GM23338 (cell line): Measurements from ENCODE around the gene STIL. TPM values are rescaled to one million over a fixed set of nuclear protein-coding genes. Genes with fewer than 3 reads are reported as not detected.

Experiments
- ATAC-seq: fragments of 200-7000 bp; cut with Tn5 transposase; 3 replicates; pipeline ENCODE4 v1.9.1; 2020
- DNase-seq: peaks from one replicate; pipeline ENCODE4 v3.0.0-alpha.2; 2015; ENCODE audit warnings: low spot score
- H2AFZ ChIP-seq: fragments of 200-600 bp; sonication (generic); 2 replicates; pipeline ENCODE4 v1.8.0; 2016; ENCODE audit warnings: antibody characterized with exemption, mild to moderate bottlenecking, moderate library complexity
- H3F3A ChIP-seq: fragments of 200-600 bp; sonication (generic); replicated peaks from 2 replicates; pipeline ENCODE4 v1.8.0; 2017; ENCODE audit warnings: antibody characterized with exemption, mixed run types, low read depth
- H3K27ac ChIP-seq: fragments of 200-600 bp; sonication (generic); 2 replicates; pipeline ENCODE4 v1.6.1; 2016; ENCODE audit warnings: low read depth
- H3K27me3 ChIP-seq: fragments of 200-600 bp; sonication (generic); 2 replicates; pipeline ENCODE4 v1.8.0; 2016; ENCODE audit warnings: mild to moderate bottlenecking, mixed run types, moderate library complexity; ENCODE audit not compliant: insufficient read depth
- H3K36me3 ChIP-seq: fragments of 200-600 bp; sonication (generic); 2 replicates; pipeline ENCODE4 v1.8.0; 2016; ENCODE audit warnings: mild to moderate bottlenecking; ENCODE audit not compliant: insufficient read depth
- H3K4me1 ChIP-seq: fragments of 200-600 bp; sonication (generic); 2 replicates; pipeline ENCODE4 v1.8.0; 2016; ENCODE audit warnings: mild to moderate bottlenecking, moderate library complexity; ENCODE audit not compliant: insufficient read depth
- H3K4me2 ChIP-seq: fragments of 200-600 bp; sonication (generic); 2 replicates; pipeline ENCODE4 v1.7.1; 2017; ENCODE audit warnings: mixed run types
- H3K4me3 ChIP-seq: fragments of 200-600 bp; sonication (generic); 2 replicates; pipeline ENCODE4 v1.6.1; 2016; ENCODE audit warnings: mixed run types
- H3K79me2 ChIP-seq: fragments of 200-600 bp; sonication (generic); replicated peaks from 2 replicates; pipeline ENCODE4 v1.8.0; 2017; ENCODE audit warnings: mild to moderate bottlenecking; ENCODE audit not compliant: insufficient read depth
- H3K9me2 ChIP-seq: fragments of 200-600 bp; sonication (generic); 2 replicates; pipeline ENCODE4 v1.8.0; 2017; ENCODE audit not compliant: insufficient read depth
- H4K20me1 ChIP-seq: fragments of 200-600 bp; sonication (generic); replicated peaks from 2 replicates; pipeline ENCODE4 v1.8.0; 2017; ENCODE audit warnings: mild to moderate bottlenecking; ENCODE audit not compliant: insufficient read depth
- H3K27ac Mint-ChIP-seq: 2 replicates; pipeline ENCODE4 v1.8.0; 2020; ENCODE audit warnings: inconsistent platforms, mild to moderate bottlenecking, moderate library complexity, mixed read lengths
- H3K27me3 Mint-ChIP-seq: 3 replicates; pipeline ENCODE4 v1.8.0; 2022; ENCODE audit warnings: low read depth, mild to moderate bottlenecking, moderate library complexity, mixed read lengths, inconsistent platforms; ENCODE audit not compliant: insufficient read depth, poor library complexity
- H3K36me3 Mint-ChIP-seq: 3 replicates; pipeline ENCODE4 v1.8.0; 2021; ENCODE audit warnings: low read depth, mild to moderate bottlenecking, inconsistent platforms, moderate library complexity, mixed read lengths
- H3K4me1 Mint-ChIP-seq: 3 replicates; pipeline ENCODE4 v1.8.0; 2020; ENCODE audit warnings: mild to moderate bottlenecking, inconsistent platforms, mixed read lengths
- H3K4me3 Mint-ChIP-seq: 3 replicates; pipeline ENCODE4 v1.8.0; 2021; ENCODE audit warnings: moderate library complexity, mild to moderate bottlenecking, inconsistent platforms, mixed read lengths
- H3K9me3 Mint-ChIP-seq: 3 replicates; pipeline ENCODE4 v1.8.0; 2020; ENCODE audit warnings: moderate library complexity, mild to moderate bottlenecking, inconsistent platforms, mixed read lengths
- CREB1 ChIP-seq: fragments of 250-450 bp; sonication (Bioruptor Pico); IDR thresholded peaks from 2 replicates; pipeline ENCODE4 v1.5.0; 2020; ENCODE audit warnings: low read depth, mild to moderate bottlenecking, moderate library complexity
- ETS1 ChIP-seq: IDR thresholded peaks from 2 replicates; pipeline ENCODE4 v1.6.1; 2016; ENCODE audit warnings: antibody characterized with exemption
- EZH2 ChIP-seq: fragments of 200-600 bp; sonication (generic); IDR thresholded peaks from one replicate; pipeline ENCODE4 v1.8.0; 2017; ENCODE audit warnings: antibody characterized with exemption, mild to moderate bottlenecking, low read depth; ENCODE audit not compliant: unreplicated experiment
- EZH2phosphoT487 ChIP-seq: fragments of 200-600 bp; sonication (generic); IDR thresholded peaks from one replicate; pipeline ENCODE4 v1.8.1; 2018; ENCODE audit warnings: antibody characterized with exemption; ENCODE audit not compliant: unreplicated experiment
- JUNB ChIP-seq: IDR thresholded peaks from one replicate; pipeline ENCODE4 v1.6.1; 2016; ENCODE audit warnings: antibody characterized with exemption; ENCODE audit not compliant: unreplicated experiment
- NANOG ChIP-seq: IDR thresholded peaks from 2 replicates; pipeline ENCODE4 v1.6.1; 2016; ENCODE audit warnings: antibody characterized with exemption, borderline replicate concordance
- POLR2AphosphoS5 ChIP-seq: IDR thresholded peaks from 2 replicates; pipeline ENCODE4 v1.6.1; 2016; ENCODE audit warnings: antibody characterized with exemption, low read depth
- REST ChIP-seq: IDR thresholded peaks from one replicate; pipeline ENCODE4 v1.6.1; 2018; ENCODE audit warnings: antibody characterized with exemption; ENCODE audit not compliant: unreplicated experiment
- STAT1 ChIP-seq: IDR thresholded peaks from one replicate; pipeline ENCODE4 v1.6.1; 2016; ENCODE audit warnings: antibody characterized with exemption; ENCODE audit not compliant: unreplicated experiment
- ZNF114 ChIP-seq: fragments of 250-450 bp; sonication (Bioruptor Pico); IDR thresholded peaks from 2 replicates; pipeline ENCODE4 v1.5.0; 2020; ENCODE audit warnings: mild to moderate bottlenecking, moderate library complexity
- ZNF331 ChIP-seq: fragments of 250-450 bp; sonication (Bioruptor Pico); IDR thresholded peaks from 2 replicates; pipeline ENCODE4 v1.5.0; 2020; ENCODE audit warnings: low read depth, mild to moderate bottlenecking, moderate library complexity
- polyA plus RNA-seq: library from polyadenylated mRNA; unstranded; fragments of >200 nt; fragmentation: Nextera tagmentation; extraction: Ambion mirVana; gene quantifications from 2 replicates; pipeline ENCODE4 v1.2.1, GENCODE V29; 2016
- total RNA-seq: library from RNA; depleted of rRNA; stranded (reverse); fragments of >200 nt; shearing (Covaris generic); gene quantifications from 2 replicates; pipeline ENCODE4 v1.2.3, GENCODE V29; 2014
- TF ChIP-seq, protein P1 (sequence below), 2 experiments: fragments of 200-600 bp in 1 of 2; sonication (generic) in 1 of 2; conservative IDR thresholded peaks; 2 replicates each; pipeline versions ENCODE4 v1.5.1 to v1.6.1; 2016 to 2017; ENCODE audit warnings: antibody characterized with exemption in 2 of 2, low read depth in 2 of 2, mild to moderate bottlenecking in 2 of 2, moderate library complexity in 1 of 2

Gene STIL
- total and polyA plus RNA-seq, 2 experiments from 2014 or later = 15.6 to 38.2 TPM

DNA sequence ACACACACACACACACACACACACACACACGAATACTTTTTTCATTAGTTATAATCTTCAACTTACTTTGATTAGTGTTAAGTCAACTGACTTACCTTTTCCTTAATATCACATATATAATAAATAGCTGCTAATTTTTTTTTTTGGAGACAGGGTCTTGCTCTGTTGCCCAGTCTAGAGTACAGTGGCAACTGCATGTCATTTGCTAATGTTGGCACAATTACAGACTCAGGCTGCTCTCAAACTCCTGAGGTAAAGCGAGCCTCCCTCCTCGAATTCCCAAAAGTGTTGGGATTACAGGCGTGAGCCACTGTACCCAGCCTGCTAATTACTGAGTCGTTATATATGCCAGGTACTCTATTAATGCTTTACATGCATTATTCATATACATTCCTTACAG lies 61.2 kb downstream of the STIL start:
- H3K4me3 Mint-ChIP-seq = no peak overlapping the region
- no peaks in the 10 kb centered on the region for H3K4me1 Mint-ChIP-seq
- TF ChIP-seq NANOG = no peak
- TF ChIP-seq REST = no peak
- TF ChIP-seq POLR2AphosphoS5 = no peak
- no peak for TF ChIP-seq ZNF331
- no peak for TF ChIP-seq ETS1
- Histone ChIP-seq H3K4me2 (no peak overlapping the region), H3K4me3 (no peak overlapping the region), H4K20me1 (peaks cover 18% of the 10 kb centered on the region), H3K9me2 (no peaks in the 10 kb centered on the region), H3F3A (no peaks in the 10 kb centered on the region), H2AFZ (no peak overlapping the region), H3K27ac (no peak overlapping the region), H3K4me1 (no peaks in the 10 kb centered on the region), H3K27me3 (no peaks in the 10 kb centered on the region), H3K36me3 (peaks cover 29% of the 10 kb centered on the region; the same call in 1 of the 2 replicates), H3K79me2 (no peaks in the 10 kb centered on the region)
- H3K9me3 Mint-ChIP-seq = no peaks in the 10 kb centered on the region
- no peak for DNase-seq
- no peak overlapping the region for H3K27ac Mint-ChIP-seq
- H3K27me3 Mint-ChIP-seq = no peaks in the 10 kb centered on the region
- ATAC-seq = no peak
- peaks cover 31% of the 10 kb centered on the region for H3K36me3 Mint-ChIP-seq

DNA sequence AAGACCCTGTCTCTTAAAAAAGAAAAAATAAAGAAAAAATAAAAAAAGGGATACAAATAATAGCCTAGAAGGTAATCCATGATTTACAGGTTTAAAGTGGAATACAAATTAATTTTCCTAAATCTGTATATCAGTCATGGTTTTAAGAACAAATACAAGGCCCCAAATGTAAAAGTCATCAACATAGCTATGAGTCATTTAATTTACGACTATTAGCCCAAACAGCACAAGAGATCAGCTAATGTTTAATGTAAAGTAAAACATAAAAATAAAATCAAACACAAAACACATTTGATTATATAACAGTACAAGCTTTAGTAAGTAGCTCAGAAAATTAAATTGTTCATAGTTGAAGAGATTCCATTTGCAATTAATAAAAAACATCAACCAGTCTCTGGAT lies 61.6 kb downstream of the STIL start:
- ATAC-seq = no peak
- H3K4me2 ChIP-seq = no peak overlapping the region
- DNase-seq = no peak
- Mint-ChIP-seq H3K9me3 (no peaks in the 10 kb centered on the region), H3K27ac (no peak overlapping the region), H3K27me3 (no peaks in the 10 kb centered on the region), H3K4me3 (no peak overlapping the region), H3K4me1 (no peaks in the 10 kb centered on the region), H3K36me3 (peaks cover 29% of the 10 kb centered on the region)
- H3K4me3 ChIP-seq = no peak overlapping the region
- no peaks in the 10 kb centered on the region for H3K79me2 ChIP-seq
- H3K4me1 ChIP-seq = no peaks in the 10 kb centered on the region
- peaks cover 15% of the 10 kb centered on the region; the same call in 1 of the 2 replicates for H4K20me1 ChIP-seq
- H3F3A ChIP-seq = no peaks in the 10 kb centered on the region
- H3K9me2 ChIP-seq = no peaks in the 10 kb centered on the region
- no peak overlapping the region for H3K27ac ChIP-seq
- no peaks in the 10 kb centered on the region for H3K27me3 ChIP-seq
- peaks cover 29% of the 10 kb centered on the region; the same call in 1 of the 2 replicates for H3K36me3 ChIP-seq
- no peak overlapping the region for H2AFZ ChIP-seq
- TF ChIP-seq POLR2AphosphoS5 (no peak), ZNF331 (no peak), ZNF114 (CRISPR knock-in tag) (no peak), EZH2 (no peak), ETS1 (no peak), CREB1 (CRISPR knock-in tag) (no peak), JUNB (no peak), STAT1 (no peak), NANOG (no peak), EZH2phosphoT487 (no peak)
- TF ChIP-seq, protein P1, sequence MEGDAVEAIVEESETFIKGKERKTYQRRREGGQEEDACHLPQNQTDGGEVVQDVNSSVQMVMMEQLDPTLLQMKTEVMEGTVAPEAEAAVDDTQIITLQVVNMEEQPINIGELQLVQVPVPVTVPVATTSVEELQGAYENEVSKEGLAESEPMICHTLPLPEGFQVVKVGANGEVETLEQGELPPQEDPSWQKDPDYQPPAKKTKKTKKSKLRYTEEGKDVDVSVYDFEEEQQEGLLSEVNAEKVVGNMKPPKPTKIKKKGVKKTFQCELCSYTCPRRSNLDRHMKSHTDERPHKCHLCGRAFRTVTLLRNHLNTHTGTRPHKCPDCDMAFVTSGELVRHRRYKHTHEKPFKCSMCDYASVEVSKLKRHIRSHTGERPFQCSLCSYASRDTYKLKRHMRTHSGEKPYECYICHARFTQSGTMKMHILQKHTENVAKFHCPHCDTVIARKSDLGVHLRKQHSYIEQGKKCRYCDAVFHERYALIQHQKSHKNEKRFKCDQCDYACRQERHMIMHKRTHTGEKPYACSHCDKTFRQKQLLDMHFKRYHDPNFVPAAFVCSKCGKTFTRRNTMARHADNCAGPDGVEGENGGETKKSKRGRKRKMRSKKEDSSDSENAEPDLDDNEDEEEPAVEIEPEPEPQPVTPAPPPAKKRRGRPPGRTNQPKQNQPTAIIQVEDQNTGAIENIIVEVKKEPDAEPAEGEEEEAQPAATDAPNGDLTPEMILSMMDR (conservative IDR thresholded peaks at IDR 0.05; ENCODE audit: low read depth in 2 of 2) = no peak
